IgD-negative memory B cell (primary cell): Measurements from ENCODE around the gene TMTC1. TPM values are rescaled to one million over a fixed set of nuclear protein-coding genes. Genes with fewer than 3 reads are reported as not detected.
"Not testable (repeated sequence)": the region's sequence is repeated elsewhere in the genome, so short reads cannot be mapped to it uniquely, and the experiment has no call there.

ENCODE experiments used
- H3K27ac Mint-ChIP-seq, 3 donors: one replicate each; pipeline ENCODE4 v1.8.0; 2020 to 2022; ENCODE audit warnings: mild to moderate bottlenecking in 3 of 3, mixed read lengths in 3 of 3, moderate library complexity in 1 of 3
- H3K27me3 Mint-ChIP-seq: one replicate; pipeline ENCODE4 v1.8.0; 2021; ENCODE audit warnings: mixed read lengths
- H3K36me3 Mint-ChIP-seq: one replicate; pipeline ENCODE4 v1.8.0; 2020; ENCODE audit warnings: mild to moderate bottlenecking, mixed read lengths
- H3K4me1 Mint-ChIP-seq, 3 donors: one replicate each; pipeline ENCODE4 v1.8.0; 2020 to 2022; ENCODE audit warnings: mixed read lengths in 3 of 3, mild to moderate bottlenecking in 1 of 3
- H3K4me3 Mint-ChIP-seq, 4 donors: one replicate each; pipeline ENCODE4 v1.8.0; 2020 to 2022; ENCODE audit warnings: mild to moderate bottlenecking in 4 of 4, mixed read lengths in 4 of 4, moderate library complexity in 3 of 4
- H3K9me3 Mint-ChIP-seq, 3 donors: one replicate each; pipeline ENCODE4 v1.8.0; 2020 to 2021; ENCODE audit warnings: mixed read lengths in 3 of 3, mild to moderate bottlenecking in 1 of 3
- polyA plus RNA-seq: library from polyadenylated mRNA; unstranded; fragments of 300-500 nt; fragmentation: Illumina TruSeq; gene quantifications from one replicate; pipeline ENCODE4 v1.2.3, GENCODE V29; 2021

The TMTC1 gene
- polyA plus RNA-seq, 1 donor from 2014 or later, result not detected

- Mint-ChIP-seq H3K4me3 (no peak overlapping the region), H3K27me3 (peaks cover 1% of the 10 kb centered on the region), H3K4me1 (no peaks in the 10 kb centered on the region), H3K27ac (no peak overlapping the region), H3K9me3 (peaks cover 4 to 16% (median 5%) of the 10 kb centered on the region in 3 donors), H3K36me3 (no peaks in the 10 kb centered on the region)
Measured at GRCh38 chr12:29634057-29634456, 149.7 kb downstream of the TMTC1 start.

GRCh38 chr12:29630164-29630563 lies 153.6 kb downstream of the TMTC1 start:
- H3K9me3 Mint-ChIP-seq, result peaks cover 3 to 16% (median 4%) of the 10 kb centered on the region in 3 donors
- H3K36me3 Mint-ChIP-seq, H3K27me3 Mint-ChIP-seq, H3K27ac Mint-ChIP-seq, H3K4me3 Mint-ChIP-seq, H3K4me1 Mint-ChIP-seq: not testable (repeated sequence)

GRCh38 chr12:29627221-29627620 lies 156.5 kb downstream of the TMTC1 start:
- no peaks in the 10 kb centered on the region for H3K4me1 Mint-ChIP-seq
- H3K4me3 Mint-ChIP-seq, result no peak overlapping the region
- H3K27me3 Mint-ChIP-seq, result no peaks in the 10 kb centered on the region
- peaks cover 3 to 5% (median 4%) of the 10 kb centered on the region in 3 donors for H3K9me3 Mint-ChIP-seq
- no peaks in the 10 kb centered on the region for H3K36me3 Mint-ChIP-seq
- no peak overlapping the region for H3K27ac Mint-ChIP-seq

DNA sequence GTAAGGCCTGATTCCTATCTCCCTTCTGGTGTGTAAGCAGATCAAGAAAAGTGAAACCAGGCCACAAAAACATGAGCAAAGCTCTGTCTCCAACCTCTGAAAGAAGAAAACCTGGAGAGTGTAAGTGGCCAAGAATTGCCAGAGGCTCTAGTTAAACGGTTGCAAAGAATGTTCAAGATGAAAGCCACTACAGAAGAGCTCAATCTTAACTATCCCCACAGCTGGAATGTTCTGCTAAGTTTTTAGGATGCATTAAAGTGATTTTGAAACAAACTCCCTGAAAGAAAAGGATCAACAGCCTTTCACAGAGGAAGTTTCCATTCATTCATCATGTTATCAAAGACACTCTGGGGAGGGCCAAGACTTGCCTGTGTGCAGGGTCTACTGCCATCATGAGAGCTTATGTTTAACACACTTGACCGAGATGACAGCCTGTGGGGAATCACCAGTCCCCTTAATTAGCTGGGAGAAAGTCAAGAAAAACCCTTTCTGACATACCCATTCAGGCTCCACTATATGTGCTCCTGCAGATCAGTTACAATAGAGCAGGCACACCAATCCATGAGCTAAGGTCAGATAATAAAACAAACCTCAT lies 158.3 kb downstream of the TMTC1 start:
- H3K27me3 Mint-ChIP-seq, result no peaks in the 10 kb centered on the region
- H3K36me3 Mint-ChIP-seq, result no peaks in the 10 kb centered on the region
- peaks cover 1 to 4% (median 3%) of the 10 kb centered on the region in 3 donors for H3K9me3 Mint-ChIP-seq
- no peaks in the 10 kb centered on the region for H3K4me1 Mint-ChIP-seq
- H3K27ac Mint-ChIP-seq, result no peak overlapping the region
- no peak overlapping the region for H3K4me3 Mint-ChIP-seq

- no peak overlapping the region for H3K4me3 Mint-ChIP-seq
- no peaks in the 10 kb centered on the region for H3K27me3 Mint-ChIP-seq
- no peak overlapping the region for H3K27ac Mint-ChIP-seq
- H3K9me3 Mint-ChIP-seq, result no peaks in the 10 kb centered on the region
- H3K36me3 Mint-ChIP-seq, result no peaks in the 10 kb centered on the region
- H3K4me1 Mint-ChIP-seq, result no peaks in the 10 kb centered on the region
Measured at GRCh38 chr12:29622251-29622650, 161.5 kb downstream of the TMTC1 start.

DNA sequence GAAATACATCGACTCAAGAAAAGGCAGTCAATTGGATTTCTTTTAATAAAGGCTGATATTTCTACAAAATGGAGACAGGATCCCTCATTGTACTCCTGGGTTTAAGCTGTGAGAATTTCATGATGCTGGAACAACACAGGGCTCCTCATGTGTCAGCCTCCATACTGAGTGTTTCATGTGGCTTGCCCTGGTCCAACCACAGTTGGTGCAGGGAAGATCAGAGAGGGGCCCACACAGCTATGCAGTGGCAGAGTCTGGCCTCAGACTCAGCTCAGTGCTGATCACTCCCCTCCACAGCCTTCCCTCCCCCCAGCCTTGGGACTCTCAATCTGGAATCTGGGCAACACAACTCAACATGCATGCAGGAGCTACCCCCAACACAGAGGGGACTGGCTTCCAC lies 163.7 kb downstream of the TMTC1 start:
- Mint-ChIP-seq H3K4me1 (no peaks in the 10 kb centered on the region), H3K27me3 (no peaks in the 10 kb centered on the region), H3K9me3 (no peaks in the 10 kb centered on the region), H3K36me3 (no peaks in the 10 kb centered on the region), H3K27ac (no peak overlapping the region), H3K4me3 (no peak overlapping the region)

DNA sequence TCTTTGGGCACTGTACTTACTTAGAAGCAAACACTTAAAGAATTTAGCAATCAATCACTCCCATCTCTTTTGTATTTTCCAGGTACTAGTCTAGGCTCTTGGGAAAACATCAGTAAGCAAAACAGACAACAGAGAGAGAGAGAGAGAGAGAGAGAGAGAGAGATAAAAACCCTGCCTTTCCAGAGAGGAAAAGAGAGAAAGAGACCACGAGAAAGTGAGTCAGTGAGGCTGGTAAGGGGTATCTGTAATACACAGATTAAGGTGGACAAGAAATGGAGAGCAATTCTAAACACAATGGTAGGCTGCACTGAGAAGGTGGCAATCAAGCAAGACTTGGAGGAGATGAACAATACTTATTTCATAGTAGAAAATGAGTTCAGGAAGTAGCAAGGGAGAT lies 166.3 kb downstream of the TMTC1 start:
- Mint-ChIP-seq H3K27me3 (peaks cover 3% of the 10 kb centered on the region), H3K36me3 (no peaks in the 10 kb centered on the region), H3K4me1 (no peaks in the 10 kb centered on the region), H3K27ac (no peak overlapping the region), H3K9me3 (no peaks in the 10 kb centered on the region), H3K4me3 (no peak overlapping the region)

DNA sequence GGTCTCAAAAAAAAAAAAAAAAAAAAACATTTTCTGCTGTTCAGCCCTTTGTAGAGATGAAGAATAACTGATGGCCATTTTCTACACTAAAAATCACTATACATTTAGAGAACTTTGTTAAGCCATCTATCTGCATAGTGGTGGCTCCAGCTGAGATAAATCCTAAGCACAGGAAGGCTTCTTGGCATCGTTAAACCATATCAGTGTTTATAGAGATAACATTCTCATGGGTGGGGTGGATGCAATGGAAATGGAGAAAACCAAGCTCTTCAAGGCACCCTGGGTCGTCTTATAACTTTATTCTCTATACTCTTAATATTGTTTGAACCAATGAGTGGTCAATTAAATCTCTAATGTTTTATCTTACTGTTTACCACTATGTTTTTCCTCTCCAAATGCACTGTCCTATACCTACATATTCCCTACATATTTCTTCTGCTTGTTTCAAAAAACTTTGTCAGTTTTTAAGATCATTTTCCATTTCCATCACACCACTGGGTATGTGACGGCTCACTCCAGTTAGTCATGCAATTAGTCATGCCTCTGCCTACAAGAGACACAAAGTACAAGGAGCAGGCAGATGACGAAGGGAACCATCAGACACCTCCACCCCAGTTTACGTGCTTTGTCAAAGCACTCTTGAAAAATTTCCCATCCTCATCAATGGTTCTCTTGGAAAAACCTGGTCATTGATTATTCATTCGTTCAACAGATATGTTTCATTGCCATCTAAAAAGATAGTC lies 166.9 kb downstream of the TMTC1 start:
- Mint-ChIP-seq H3K9me3 (no peaks in the 10 kb centered on the region), H3K27me3 (peaks cover 3% of the 10 kb centered on the region), H3K36me3 (no peaks in the 10 kb centered on the region), H3K27ac (no peak overlapping the region), H3K4me1 (no peaks in the 10 kb centered on the region), H3K4me3 (no peak overlapping the region)

DNA sequence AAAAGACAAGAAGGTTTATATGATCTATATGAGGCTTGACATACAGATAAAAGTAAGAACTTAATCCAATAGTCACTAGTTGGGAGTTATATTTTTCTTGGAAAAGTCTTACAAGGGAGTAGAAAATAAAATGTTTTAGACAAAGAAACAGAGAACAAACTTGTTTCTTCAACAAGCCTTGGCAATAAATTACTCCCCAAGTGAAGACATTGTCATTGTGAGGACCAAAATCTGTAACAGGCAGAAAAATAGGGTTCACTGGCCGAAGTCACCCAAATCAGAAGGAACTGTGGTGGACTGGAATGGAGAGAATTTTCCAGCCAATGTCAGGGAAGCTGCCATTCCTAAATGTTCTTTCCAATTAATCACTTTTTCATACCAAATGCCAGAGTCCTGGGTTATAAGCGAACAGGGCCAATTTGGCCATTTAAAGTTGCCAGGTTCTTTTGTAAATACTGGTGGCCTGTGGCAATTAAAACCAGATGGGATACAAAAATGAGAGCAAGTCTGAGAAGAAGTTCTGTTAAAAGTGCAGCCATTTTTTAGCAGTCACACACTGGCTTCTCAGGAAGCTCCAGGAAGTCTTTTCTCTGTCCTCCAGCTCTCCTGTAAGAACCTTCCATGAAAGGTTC lies 168.9 kb downstream of the TMTC1 start:
- Mint-ChIP-seq H3K27ac (no peak overlapping the region), H3K9me3 (no peaks in the 10 kb centered on the region), H3K4me3 (no peak overlapping the region), H3K27me3 (peaks cover 3% of the 10 kb centered on the region), H3K36me3 (no peaks in the 10 kb centered on the region), H3K4me1 (no peaks in the 10 kb centered on the region)

GRCh38 chr12:29612912-29613311 lies 170.8 kb downstream of the TMTC1 start:
- Mint-ChIP-seq H3K9me3 (no peaks in the 10 kb centered on the region), H3K27ac (peak overlapping the region in 1 of 3 donors; percentile 48), H3K36me3 (no peaks in the 10 kb centered on the region), H3K27me3 (peaks cover 3% of the 10 kb centered on the region), H3K4me3 (no peak overlapping the region), H3K4me1 (no peaks in the 10 kb centered on the region)

- Mint-ChIP-seq H3K27ac (no peak overlapping the region), H3K4me1 (no peaks in the 10 kb centered on the region), H3K36me3 (no peaks in the 10 kb centered on the region), H3K4me3 (no peak overlapping the region), H3K27me3 (peaks cover 3% of the 10 kb centered on the region), H3K9me3 (no peaks in the 10 kb centered on the region)
Measured at GRCh38 chr12:29611906-29612305, 171.8 kb downstream of the TMTC1 start.

DNA sequence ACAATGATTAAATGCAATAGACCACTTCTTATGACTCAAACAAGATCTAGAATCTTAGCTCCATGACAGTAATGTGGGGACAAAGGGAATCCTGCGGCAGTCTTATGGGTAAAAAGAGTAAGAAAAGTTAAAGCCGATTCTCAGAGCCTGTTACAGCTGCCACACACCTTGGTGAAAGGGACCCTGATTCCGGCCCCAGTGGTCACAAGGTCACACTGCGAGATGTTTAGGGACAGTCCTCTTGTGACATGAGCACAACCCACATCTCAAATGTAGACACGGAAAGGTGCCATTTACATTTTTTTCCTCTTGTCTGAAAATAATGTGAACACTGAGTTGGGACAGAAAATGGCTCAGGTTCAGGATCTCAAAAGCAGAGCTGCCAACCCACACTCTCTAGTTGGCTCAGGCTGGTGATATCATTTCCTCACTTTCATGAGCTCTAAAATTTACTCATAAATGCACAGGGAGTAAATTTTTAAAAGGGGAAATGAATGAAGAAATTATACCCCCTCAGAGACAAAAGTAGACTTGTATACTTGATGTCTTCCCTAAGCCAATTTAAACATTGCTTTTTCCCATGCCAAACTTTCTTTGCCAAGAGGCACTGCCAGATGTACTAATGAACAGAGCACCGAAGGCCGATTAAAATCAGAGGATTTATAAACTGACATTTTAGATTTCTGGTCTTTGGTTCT lies 173.1 kb downstream of the TMTC1 start:
- H3K4me3 Mint-ChIP-seq, result no peak overlapping the region
- peaks cover 3% of the 10 kb centered on the region for H3K27me3 Mint-ChIP-seq
- no peaks in the 10 kb centered on the region for H3K9me3 Mint-ChIP-seq
- no peaks in the 10 kb centered on the region for H3K4me1 Mint-ChIP-seq
- no peak overlapping the region for H3K27ac Mint-ChIP-seq
- H3K36me3 Mint-ChIP-seq, result no peaks in the 10 kb centered on the region

GRCh38 chr12:29609431-29610215 lies 174.1 kb downstream of the TMTC1 start:
- Mint-ChIP-seq H3K27ac (no peak overlapping the region), H3K36me3 (no peaks in the 10 kb centered on the region), H3K27me3 (peaks cover 3% of the 10 kb centered on the region), H3K4me3 (no peak overlapping the region), H3K9me3 (no peaks in the 10 kb centered on the region), H3K4me1 (no peaks in the 10 kb centered on the region)

GRCh38 chr12:29608581-29608980 lies 175.2 kb downstream of the TMTC1 start:
- H3K36me3 Mint-ChIP-seq, result no peaks in the 10 kb centered on the region
- H3K27me3 Mint-ChIP-seq, result no peaks in the 10 kb centered on the region
- no peak overlapping the region for H3K27ac Mint-ChIP-seq
- H3K9me3 Mint-ChIP-seq, result no peaks in the 10 kb centered on the region
- H3K4me1 Mint-ChIP-seq, result no peaks in the 10 kb centered on the region
- no peak overlapping the region for H3K4me3 Mint-ChIP-seq

DNA sequence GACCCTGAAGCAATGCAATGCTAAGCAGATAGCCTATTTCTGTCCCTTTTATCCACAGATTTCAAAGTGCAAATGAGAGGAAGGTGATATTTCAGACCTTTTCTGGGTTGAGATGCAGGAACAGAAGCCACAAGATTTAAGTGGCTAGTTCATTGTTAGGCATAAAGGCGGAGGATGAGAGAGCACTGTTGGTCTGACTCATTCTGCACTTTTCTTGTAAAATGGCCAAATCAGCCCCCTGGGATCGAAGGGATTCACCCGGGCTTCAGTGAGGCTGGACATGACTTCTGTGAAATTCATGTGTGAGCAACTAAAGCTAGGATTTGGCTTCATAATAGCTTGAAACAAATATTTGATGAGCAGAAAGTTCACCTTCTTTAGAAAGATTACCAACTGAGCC lies 184.4 kb downstream of the TMTC1 start:
- Mint-ChIP-seq H3K27ac (no peak overlapping the region), H3K4me3 (no peak overlapping the region), H3K27me3 (no peaks in the 10 kb centered on the region), H3K4me1 (no peaks in the 10 kb centered on the region), H3K36me3 (no peaks in the 10 kb centered on the region), H3K9me3 (no peaks in the 10 kb centered on the region)
